IMR-90 (cell line): ENCODE measurements around the gene TCF4. TPM values are rescaled to one million over a fixed set of nuclear protein-coding genes. Genes with fewer than 3 reads are reported as not detected.

Source experiments
- ATAC-seq: fragments of 200-7000 bp; cut with Tn5 transposase; 2 replicates; pipeline ENCODE4 v1.9.1; 2020; ENCODE audit warnings: low read depth, mild to moderate bottlenecking, moderate library complexity
- BruUV-seq: library from RNA; stranded (reverse); fragments of 400-500 nt; replicated peaks from 2 replicates; lab custom pipeline; 2021; lab: Mats Ljungman, UMichigan
- CTCF ChIA-PET: fragments of 300-600 bp; formaldehyde crosslinking; extraction: SDS; loops from one replicate; lab custom pipeline; 2021; ENCODE audit warnings: antibody characterized with exemption; lab: Yijun Ruan, JAX
- POLR2A ChIA-PET: fragments of 300-600 bp; sonication (Branson Sonifier 250); formaldehyde crosslinking; loops from one replicate; lab custom pipeline; 2022; ENCODE audit warnings: antibody characterized with exemption; ENCODE audit not compliant: unreplicated experiment; lab: Charles Lee
- DNase-seq: peaks from one replicate; pipeline ENCODE4 v3.0.0; 2013
- H2AFZ ChIP-seq: replicated peaks from 2 replicates; pipeline ENCODE3; 2013; ENCODE audit warnings: low read length, mild to moderate bottlenecking; ENCODE audit not compliant: poor library complexity
- H2AK5ac ChIP-seq: 2 replicates; pipeline ENCODE4 v1.6.1; 2013; ENCODE audit warnings: low read depth, low read length, inconsistent platforms
- H2AK9ac ChIP-seq: replicated peaks from 2 replicates; pipeline ENCODE3; 2013; ENCODE audit warnings: mild to moderate bottlenecking, low read depth, low read length, moderate library complexity; ENCODE audit not compliant: poor library complexity
- H2BK120ac ChIP-seq: 2 replicates; pipeline ENCODE4 v1.6.1; 2013; ENCODE audit warnings: low read depth, low read length, inconsistent platforms
- H2BK15ac ChIP-seq: 3 replicates; pipeline ENCODE4 v1.6.1; 2013; ENCODE audit warnings: low read depth, low read length, inconsistent platforms
- H2BK20ac ChIP-seq: 2 replicates; pipeline ENCODE4 v1.6.1; 2013; ENCODE audit warnings: low read depth, mild to moderate bottlenecking, inconsistent platforms, low read length, moderate library complexity
- H2BK5ac ChIP-seq: 2 replicates; pipeline ENCODE4 v1.6.1; 2013; ENCODE audit warnings: mild to moderate bottlenecking, low read depth, low read length, inconsistent platforms; ENCODE audit not compliant: poor library complexity, severe bottlenecking
- H3K14ac ChIP-seq: replicated peaks from 2 replicates; pipeline ENCODE4 v1.6.1; 2013; ENCODE audit warnings: low read depth, low read length, inconsistent platforms
- H3K18ac ChIP-seq: 2 replicates; pipeline ENCODE4 v1.6.1; 2013; ENCODE audit warnings: low read depth, low read length, control low read depth
- H3K23ac ChIP-seq: 2 replicates; pipeline ENCODE4 v1.6.1; 2013; ENCODE audit warnings: low read depth, low read length, inconsistent platforms
- H3K27ac ChIP-seq: 2 replicates; pipeline ENCODE4 v1.5.1; 2013; ENCODE audit warnings: mild to moderate bottlenecking, control low read depth, low read length; ENCODE audit not compliant: insufficient read depth
- H3K27me3 ChIP-seq: 2 replicates; pipeline ENCODE4 v1.6.1; 2013; ENCODE audit warnings: low read length; ENCODE audit not compliant: control insufficient read depth, insufficient read depth
- H3K36me3 ChIP-seq: 2 replicates; pipeline ENCODE4 v1.6.1; 2013; ENCODE audit warnings: low read length, mixed read lengths; ENCODE audit not compliant: control insufficient read depth, insufficient read depth
- H3K4ac ChIP-seq: 2 replicates; pipeline ENCODE4 v1.6.1; 2013; ENCODE audit warnings: low read depth, low read length, inconsistent platforms
- H3K4me1 ChIP-seq: 2 replicates; pipeline ENCODE4 v1.6.1; 2013; ENCODE audit warnings: low read length, mixed read lengths; ENCODE audit not compliant: control insufficient read depth, insufficient read depth
- H3K4me2 ChIP-seq: 2 replicates; pipeline ENCODE4 v1.6.1; 2013; ENCODE audit warnings: low read depth, mild to moderate bottlenecking, control low read depth, low read length, moderate library complexity
- H3K4me3 ChIP-seq: 2 replicates; pipeline ENCODE4 v1.5.1; 2013; ENCODE audit warnings: low read depth, mild to moderate bottlenecking, control low read depth, low read length, moderate library complexity; ENCODE audit not compliant: insufficient read depth
- H3K56ac ChIP-seq: 2 replicates; pipeline ENCODE4 v1.6.1; 2013; ENCODE audit warnings: low read length, inconsistent platforms; ENCODE audit not compliant: insufficient read depth; ENCODE audit errors: extremely low read depth
- H3K79me1 ChIP-seq, 2 experiments: 2 replicates each; pipeline ENCODE4 v1.6.1; 2013; ENCODE audit warnings: low read length in 2 of 2, inconsistent platforms in 1 of 2, low read depth in 1 of 2
- H3K9ac ChIP-seq: 2 replicates; pipeline ENCODE4 v1.6.1; 2013; ENCODE audit warnings: low read depth, low read length, control low read depth
- H3K9me1 ChIP-seq: 2 replicates; pipeline ENCODE4 v1.6.1; 2013; ENCODE audit warnings: low read length, inconsistent platforms; ENCODE audit not compliant: insufficient read depth
- H3K9me3 ChIP-seq: 2 replicates; pipeline ENCODE4 v1.6.1; 2013; ENCODE audit warnings: low read length; ENCODE audit not compliant: control insufficient read depth, insufficient read depth
- H4K20me1 ChIP-seq: 2 replicates; pipeline ENCODE4 v1.6.1; 2013; ENCODE audit warnings: low read length, inconsistent platforms; ENCODE audit not compliant: insufficient read depth
- H4K5ac ChIP-seq: 2 replicates; pipeline ENCODE4 v1.6.1; 2013; ENCODE audit warnings: mild to moderate bottlenecking, low read depth, low read length, control low read depth
- H4K8ac ChIP-seq, 2 experiments: 2 replicates each; pipeline ENCODE4 v1.6.1; 2013; ENCODE audit warnings: low read depth in 2 of 2, low read length in 2 of 2, control low read depth in 1 of 2, inconsistent platforms in 1 of 2
- H4K91ac ChIP-seq: 2 replicates; pipeline ENCODE4 v1.6.1; 2013; ENCODE audit warnings: low read depth, low read length, inconsistent platforms; ENCODE audit not compliant: insufficient read depth
- CEBPB ChIP-seq: IDR thresholded peaks from 2 replicates; pipeline ENCODE4 v1.6.1; 2012; ENCODE audit warnings: low read depth, low read length, improper control_type of control experiment
- MAZ ChIP-seq: IDR thresholded peaks from 2 replicates; pipeline ENCODE4 v1.6.1; 2012; ENCODE audit warnings: low read depth, mild to moderate bottlenecking, low read length, improper control_type of control experiment, moderate library complexity, borderline replicate concordance
- RAD21 ChIP-seq: IDR thresholded peaks from 2 replicates; pipeline ENCODE4 v1.6.1; 2012; ENCODE audit warnings: low read length, improper control_type of control experiment
- WGBS, 2 experiments: methylation state at CpG; one replicate each; pipeline versions ENCODE4 v1.1.5 to v1.1.7; 2013; ENCODE audit warnings: missing lambda C conversion rate in 2 of 2; ENCODE audit not compliant: insufficient read length in 1 of 2; ENCODE audit errors: extremely low coverage in 2 of 2; 5-methylcytosine and 5-hydroxymethylcytosine counted together
- dilution Hi-C: fragments of 300-500 bp; cut with HindIII; formaldehyde crosslinking; loops from one replicate; pipeline ENCODE4 v1.14.3; 2018; ENCODE audit warnings: low sequenced_read_pairs; ENCODE audit not compliant: unreplicated experiment
- in situ Hi-C: fragments of 300-500 bp; cut with MboI; formaldehyde crosslinking; loops from 3 replicates; pipeline ENCODE4 v1.14.3; 2019; ENCODE audit warnings: low sequenced_read_pairs, inconsistent platforms, mixed read lengths
- intact Hi-C: fragments of 100-400 bp; cut with micrococcal nuclease; formaldehyde crosslinking; loops from 2 replicates; pipeline ENCODE4 v1.10.0; 2022
- polyA plus RNA-seq, 3 experiments: library from polyadenylated mRNA; depleted of rRNA; stranded (reverse); fragments of >200 nt; gene quantifications; 2 replicates each; pipeline ENCODE4 v1.2.3, GENCODE V29; 2012; ENCODE audit warnings: low replicate concordance in 1 of 3
- total RNA-seq: library from RNA; depleted of rRNA; stranded (reverse); fragments of >200 nt; gene quantifications from 2 replicates; pipeline ENCODE4 v1.2.3, GENCODE V29; 2012

TCF4 gene
- total and polyA plus RNA-seq, 2 of the 4 experiments (the other 2 are of a cell fraction): 30.0 to 87.1 TPM

- POLR2A ChIA-PET: no interaction called here
- Histone ChIP-seq H3K18ac (no peak overlapping the region), H3K4ac (no peak overlapping the region), H3K36me3 (peaks cover 5% of the 10 kb centered on the region), H4K5ac (no peak overlapping the region), H3K14ac (no peak overlapping the region), H4K20me1 (no peaks in the 10 kb centered on the region), H3K27ac (no peak overlapping the region), H2BK20ac (no peak overlapping the region), H3K56ac (no peak overlapping the region), H3K9me3 (no peaks in the 10 kb centered on the region), H2BK15ac (no peak overlapping the region), H2BK120ac (no peak overlapping the region), H3K4me2 (no peak overlapping the region), H3K9ac (no peak overlapping the region), H3K9me1 (peaks cover 2% of the 10 kb centered on the region), H3K4me1 (0 out of 2 replicates have a peak, but pooled peaks cover 1% of the 10 kb centered on the region), H4K8ac (no peak overlapping the region), H2AK5ac (no peak overlapping the region; the same call in 1 of the 2 replicates), H3K79me1 (peaks cover 25 to 64% of the 10 kb centered on the region in 2 experiments), H2AK9ac (no peak overlapping the region), H3K23ac (no peak overlapping the region), H4K91ac (no peak overlapping the region), H3K27me3 (no peaks in the 10 kb centered on the region), H3K4me3 (no peak overlapping the region), H2BK5ac (no peak overlapping the region), H2AFZ (no peak overlapping the region)
- CTCF ChIA-PET: no interaction called here
- dilution Hi-C loops (no loop called here), in situ Hi-C loops (no loop called here), intact Hi-C loops (no loop called here)
- peak; percentile 27; the same call in 1 of the 2 replicates for TF ChIP-seq CEBPB
- TF ChIP-seq RAD21: no peak
- TF ChIP-seq MAZ: no peak
- no CpG with 5 or more reads among the region's 4 CpGs for WGBS, 2 experiments
- ATAC-seq (no peak), DNase-seq (no peak)
- BruUV-seq: no TSS peak
These were observed 123.4 kb downstream of the TCF4 start for GRCh38 chr18:55464581-55464980.
